PFSK-1 (cell line): ENCODE results near the gene ADAMTS15.

Source experiments
- POLR2AphosphoS5 ChIP-seq: IDR thresholded peaks from 2 replicates; pipeline ENCODE4 v1.6.1; 2012; ENCODE audit warnings: low read depth, mild to moderate bottlenecking, control low read depth, low read length, moderate library complexity
- TF ChIP-seq, protein P1 (sequence below), 2 experiments: IDR thresholded peaks; 2 replicates each; pipeline versions ENCODE4 v1.6.1 to v1.8.0; 2011 to 2012; ENCODE audit warnings: low read depth in 2 of 2, low read length in 2 of 2, control low read depth in 1 of 2, inconsistent platforms in 1 of 2, mild to moderate bottlenecking in 1 of 2, moderate library complexity in 1 of 2; ENCODE audit not compliant: insufficient read depth in 1 of 2

DNA sequence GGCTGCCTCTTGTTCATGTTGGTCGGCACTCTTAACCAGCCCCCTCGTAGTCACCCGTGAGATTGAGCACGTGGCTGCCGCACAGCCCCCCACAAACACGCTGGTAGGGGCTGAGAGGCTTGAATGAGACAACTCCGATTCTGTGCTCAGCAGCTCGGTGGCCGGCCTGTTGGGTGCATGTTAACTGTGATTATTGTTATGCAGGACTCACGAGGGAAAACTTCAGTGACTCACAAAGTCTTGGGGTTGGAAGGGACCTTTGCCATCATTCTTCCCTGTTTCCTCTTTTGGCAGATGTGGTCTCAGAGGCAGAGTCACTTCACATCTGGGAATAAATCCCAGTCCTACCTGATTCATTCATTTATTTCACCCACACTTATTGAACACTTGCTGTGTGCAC is 75.2 kb downstream of the ADAMTS15 start:
- TF ChIP-seq POLR2AphosphoS5: no peak
- TF ChIP-seq, protein P1, sequence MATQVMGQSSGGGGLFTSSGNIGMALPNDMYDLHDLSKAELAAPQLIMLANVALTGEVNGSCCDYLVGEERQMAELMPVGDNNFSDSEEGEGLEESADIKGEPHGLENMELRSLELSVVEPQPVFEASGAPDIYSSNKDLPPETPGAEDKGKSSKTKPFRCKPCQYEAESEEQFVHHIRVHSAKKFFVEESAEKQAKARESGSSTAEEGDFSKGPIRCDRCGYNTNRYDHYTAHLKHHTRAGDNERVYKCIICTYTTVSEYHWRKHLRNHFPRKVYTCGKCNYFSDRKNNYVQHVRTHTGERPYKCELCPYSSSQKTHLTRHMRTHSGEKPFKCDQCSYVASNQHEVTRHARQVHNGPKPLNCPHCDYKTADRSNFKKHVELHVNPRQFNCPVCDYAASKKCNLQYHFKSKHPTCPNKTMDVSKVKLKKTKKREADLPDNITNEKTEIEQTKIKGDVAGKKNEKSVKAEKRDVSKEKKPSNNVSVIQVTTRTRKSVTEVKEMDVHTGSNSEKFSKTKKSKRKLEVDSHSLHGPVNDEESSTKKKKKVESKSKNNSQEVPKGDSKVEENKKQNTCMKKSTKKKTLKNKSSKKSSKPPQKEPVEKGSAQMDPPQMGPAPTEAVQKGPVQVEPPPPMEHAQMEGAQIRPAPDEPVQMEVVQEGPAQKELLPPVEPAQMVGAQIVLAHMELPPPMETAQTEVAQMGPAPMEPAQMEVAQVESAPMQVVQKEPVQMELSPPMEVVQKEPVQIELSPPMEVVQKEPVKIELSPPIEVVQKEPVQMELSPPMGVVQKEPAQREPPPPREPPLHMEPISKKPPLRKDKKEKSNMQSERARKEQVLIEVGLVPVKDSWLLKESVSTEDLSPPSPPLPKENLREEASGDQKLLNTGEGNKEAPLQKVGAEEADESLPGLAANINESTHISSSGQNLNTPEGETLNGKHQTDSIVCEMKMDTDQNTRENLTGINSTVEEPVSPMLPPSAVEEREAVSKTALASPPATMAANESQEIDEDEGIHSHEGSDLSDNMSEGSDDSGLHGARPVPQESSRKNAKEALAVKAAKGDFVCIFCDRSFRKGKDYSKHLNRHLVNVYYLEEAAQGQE (IDR thresholded peaks at IDR 0.05; ENCODE audit: insufficient read depth in 1 of 2, low read depth in 2 of 2, low read length in 2 of 2): no peak
